TTC549 (cell line): Measurements from ENCODE around the gene IMP4.
"Not testable (repeated sequence)": the region's sequence is repeated elsewhere in the genome, so short reads cannot be mapped to it uniquely, and the experiment has no call there.

ENCODE experiments used
- FAIRE-seq: peaks from 2 replicates; lab custom pipeline; 2012; peaks lifted over from hg19 to GRCh38; lab: Jason Lieb, UNC

Gene IMP4

GRCh38 chr2:130342533-130343275, at the start of gene IMP4:
Gene IMP4 (plus strand): TSS chr2:130342897. CDS start chr2:130342933, 36 bp downstream.
- FAIRE-seq, result peak; percentile 91

- FAIRE-seq, result no peak
These were observed 42.3 kb upstream of the IMP4 start for GRCh38 chr2:130300258-130300969.

GRCh38 chr2:130300970-130301348, 41.7 kb upstream of the IMP4 start:
- no peak for FAIRE-seq

GRCh38 chr2:130302164-130302886, 40.4 kb upstream of the IMP4 start:
- FAIRE-seq, result no peak

GRCh38 chr2:130303169-130303568, 39.5 kb upstream of the IMP4 start:
- no peak for FAIRE-seq

GRCh38 chr2:130304726-130305125, 38.0 kb upstream of the IMP4 start:
- no peak for FAIRE-seq

- FAIRE-seq, result no peak
These were observed 34.8 kb upstream of the IMP4 start for GRCh38 chr2:130307850-130308249.

GRCh38 chr2:130310881-130311280, 31.8 kb upstream of the IMP4 start:
- FAIRE-seq, result no peak

- no peak for FAIRE-seq
These were observed 28.8 kb upstream of the IMP4 start for GRCh38 chr2:130313812-130314334.

GRCh38 chr2:130314377-130314776, 28.3 kb upstream of the IMP4 start:
- no peak for FAIRE-seq

- no peak for FAIRE-seq
These were observed 26.1 kb upstream of the IMP4 start for GRCh38 chr2:130316596-130316995.

- no peak for FAIRE-seq
These were observed 23.8 kb upstream of the IMP4 start for GRCh38 chr2:130318906-130319305.

- no peak for FAIRE-seq
These were observed 23.2 kb upstream of the IMP4 start for GRCh38 chr2:130319536-130319935.

GRCh38 chr2:130327703-130328527, 14.8 kb upstream of the IMP4 start:
- FAIRE-seq, result no peak

- no peak for FAIRE-seq
These were observed 14.0 kb upstream of the IMP4 start for GRCh38 chr2:130328710-130329109.

- peak; percentile 42 for FAIRE-seq
These were observed 10.2 kb upstream of the IMP4 start for GRCh38 chr2:130332271-130333073.

GRCh38 chr2:130333253-130333652, 9.4 kb upstream of the IMP4 start:
- FAIRE-seq, result not testable (repeated sequence)

- no peak for FAIRE-seq
These were observed 8.7 kb upstream of the IMP4 start for GRCh38 chr2:130334026-130334425.

GRCh38 chr2:130335226-130335625, 7.5 kb upstream of the IMP4 start:
- FAIRE-seq, result no peak

GRCh38 chr2:130336150-130336876, 6.4 kb upstream of the IMP4 start:
- FAIRE-seq, result no peak
